HEK293 (cell line): Measurements from ENCODE around the gene RNF144B.

ENCODE experiments used
- CTCF ChIA-PET: fragments of 350-600 bp; formaldehyde crosslinking; extraction: SDS; loops from one replicate; lab custom pipeline; 2021; ENCODE audit warnings: antibody characterized with exemption; lab: Yijun Ruan, JAX
- POLR2A ChIA-PET: fragments of 300-600 bp; formaldehyde crosslinking; extraction: SDS; loops from one replicate; lab custom pipeline; 2020; ENCODE audit warnings: antibody characterized with exemption, inconsistent platforms; lab: Yijun Ruan, JAX
- H3K27ac ChIP-seq: fragments of 200-500 bp; sonication (Bioruptor generic); 2 replicates; pipeline ENCODE4 v1.5.1; 2014; ENCODE audit warnings: low read depth, low read length, control low read depth, inconsistent platforms; ENCODE audit errors: extremely low read depth
- H3K36me3 ChIP-seq, 2 experiments: fragments of 200-500 bp in 1 of 2; sonication (Bioruptor generic) in 1 of 2; 1 replicate in 1 of 2; 2 replicates in 1 of 2; pipeline ENCODE4 v1.5.1; 2014 to 2017; ENCODE audit warnings: inconsistent platforms in 2 of 2, low read length in 2 of 2; ENCODE audit not compliant: control insufficient read depth in 2 of 2, insufficient read depth in 1 of 2
- H3K4me1 ChIP-seq: fragments of 200-500 bp; sonication (Bioruptor generic); 2 replicates; pipeline ENCODE4 v1.5.1; 2014; ENCODE audit warnings: mild to moderate bottlenecking, low read length, inconsistent platforms; ENCODE audit not compliant: control insufficient read depth, insufficient read depth
- H3K4me3 ChIP-seq: 2 replicates; pipeline ENCODE4 v1.5.1; 2011; ENCODE audit warnings: low read depth, mild to moderate bottlenecking, control low read depth, low read length, moderate library complexity
- H3K9me3 ChIP-seq: fragments of 200-500 bp; sonication (Bioruptor generic); 2 replicates; pipeline ENCODE4 v1.5.1; 2014; ENCODE audit warnings: low read depth, low read length, inconsistent platforms; ENCODE audit not compliant: control insufficient read depth, insufficient read depth
- EGR2 ChIP-seq: fragments of 450-650 bp; formaldehyde crosslinking; IDR thresholded peaks from 2 replicates; pipeline ENCODE4 v1.5.1; 2016; ENCODE audit warnings: low read depth, missing biosample characterization, missing genetic modification characterization
- HOXA7 ChIP-seq: sonication (generic); formaldehyde crosslinking; IDR thresholded peaks from 2 replicates; pipeline ENCODE4 v1.8.1; 2022; ENCODE audit warnings: missing genetic modification reagents, borderline replicate concordance
- HOXD13 ChIP-seq: sonication (generic); formaldehyde crosslinking; IDR thresholded peaks from 2 replicates; pipeline ENCODE4 v1.8.0; 2022; ENCODE audit warnings: missing genetic modification reagents, borderline replicate concordance
- PRDM1 ChIP-seq: fragments of 450-650 bp; formaldehyde crosslinking; IDR thresholded peaks from 2 replicates; pipeline ENCODE4; 2016; ENCODE audit warnings: missing biosample characterization, missing genetic modification characterization
- PRDM4 ChIP-seq: fragments of 450-650 bp; formaldehyde crosslinking; IDR thresholded peaks from 2 replicates; pipeline ENCODE4 v1.5.1; 2017; ENCODE audit warnings: missing biosample characterization, missing genetic modification characterization
- TCF7L2 ChIP-seq: IDR thresholded peaks from 2 replicates; pipeline ENCODE4 v1.6.1; 2011; ENCODE audit warnings: low read depth, mild to moderate bottlenecking, inconsistent platforms, low read length, moderate library complexity, borderline replicate concordance
- ZBTB10 ChIP-seq: fragments of 450-650 bp; formaldehyde crosslinking; IDR thresholded peaks from 2 replicates; pipeline ENCODE4 v1.5.1; 2016; ENCODE audit warnings: missing biosample characterization, missing genetic modification characterization
- ZNF248 ChIP-seq: fragments of 450-650 bp; formaldehyde crosslinking; IDR thresholded peaks from 2 replicates; pipeline ENCODE4 v1.5.1; 2017; ENCODE audit warnings: missing biosample characterization, missing genetic modification characterization
- ZNF362 ChIP-seq: fragments of 450-650 bp; formaldehyde crosslinking; IDR thresholded peaks from 2 replicates; pipeline ENCODE4 v1.5.1; 2016; ENCODE audit warnings: missing biosample characterization, missing genetic modification characterization
- ZNF416 ChIP-seq: fragments of 450-650 bp; formaldehyde crosslinking; IDR thresholded peaks from 2 replicates; pipeline ENCODE4 v1.5.1; 2016; ENCODE audit warnings: missing biosample characterization, missing genetic modification characterization
- ZNF449 ChIP-seq: fragments of 450-650 bp; formaldehyde crosslinking; IDR thresholded peaks from 2 replicates; pipeline ENCODE4 v1.5.1; 2017; ENCODE audit warnings: missing biosample characterization, mild to moderate bottlenecking, missing genetic modification characterization, moderate library complexity
- ZNF48 ChIP-seq: fragments of 450-650 bp; formaldehyde crosslinking; IDR thresholded peaks from 2 replicates; pipeline ENCODE4 v1.5.1; 2016; ENCODE audit warnings: missing biosample characterization, missing genetic modification characterization
- ZNF600 ChIP-seq: fragments of 450-650 bp; formaldehyde crosslinking; IDR thresholded peaks from 2 replicates; pipeline ENCODE4 v1.5.1; 2016; ENCODE audit warnings: missing biosample characterization, missing genetic modification characterization
- ZNF623 ChIP-seq: fragments of 450-650 bp; formaldehyde crosslinking; IDR thresholded peaks from 2 replicates; pipeline ENCODE4 v1.5.1; 2016; ENCODE audit warnings: missing biosample characterization, missing genetic modification characterization
- ZNF76 ChIP-seq: fragments of 450-650 bp; formaldehyde crosslinking; IDR thresholded peaks from 2 replicates; pipeline ENCODE4; 2016; ENCODE audit warnings: low read depth, missing biosample characterization, missing genetic modification characterization, borderline replicate concordance
- ZNF791 ChIP-seq: fragments of 450-650 bp; formaldehyde crosslinking; IDR thresholded peaks from 2 replicates; pipeline ENCODE4 v1.5.1; 2016; ENCODE audit warnings: missing biosample characterization, missing genetic modification characterization
- ZSCAN18 ChIP-seq: fragments of 450-650 bp; formaldehyde crosslinking; IDR thresholded peaks from 2 replicates; pipeline ENCODE4 v1.5.1; 2016; ENCODE audit warnings: missing biosample characterization, missing genetic modification characterization
- ZSCAN23 ChIP-seq: fragments of 450-650 bp; formaldehyde crosslinking; IDR thresholded peaks from 2 replicates; pipeline ENCODE4 v1.5.1; 2016; ENCODE audit warnings: missing biosample characterization, missing genetic modification characterization
- TF ChIP-seq, protein P1 (sequence below): fragments of 450-650 bp; formaldehyde crosslinking; IDR thresholded peaks from 2 replicates; pipeline ENCODE4 v1.5.1; 2016; ENCODE audit warnings: missing biosample characterization, missing genetic modification characterization

The RNF144B gene

DNA sequence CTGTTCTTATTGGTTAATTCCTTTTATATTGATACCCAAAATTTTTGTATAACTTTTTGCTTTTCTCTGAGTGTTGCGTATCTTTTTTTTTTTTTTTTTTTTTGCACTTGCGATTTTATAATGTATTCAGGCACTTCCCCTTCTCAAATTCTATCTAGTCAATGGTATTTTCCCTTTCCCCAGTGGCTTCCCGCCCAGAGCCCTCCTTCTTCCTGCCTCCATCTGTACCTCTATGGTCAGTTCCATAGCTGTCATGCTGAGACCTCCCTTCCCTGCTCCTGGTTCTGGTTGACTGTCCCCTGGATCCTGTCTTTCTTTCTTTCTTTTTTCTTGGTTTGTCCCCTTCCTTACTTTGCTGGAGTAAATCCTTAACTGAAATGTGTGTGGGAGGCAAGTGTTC lies 94.7 kb downstream of the RNF144B start:
- Histone ChIP-seq H3K27ac (no peak overlapping the region), H3K4me1 (0 out of 2 replicates have a peak, but pooled peaks cover 3% of the 10 kb centered on the region)
- TF ChIP-seq ZNF416 (tag by site-specific recombination) = no peak
- no peak for TF ChIP-seq TCF7L2
- TF ChIP-seq HOXA7 (CRISPR knock-in tag) = no peak
- TF ChIP-seq ZNF248 (tag by site-specific recombination) = no peak
- TF ChIP-seq ZNF449 (tag by site-specific recombination) = no peak
- TF ChIP-seq ZNF791 (tag by site-specific recombination) = no peak
- TF ChIP-seq ZNF600 (tag by site-specific recombination) = no peak
- no peak for TF ChIP-seq ZSCAN23 (tag by site-specific recombination)
- TF ChIP-seq ZNF76 (tag by site-specific recombination) = no peak
- no peak for TF ChIP-seq ZNF48 (tag by site-specific recombination)
- TF ChIP-seq EGR2 (tag by site-specific recombination) = no peak
- TF ChIP-seq PRDM4 (tag by site-specific recombination) = no peak
- TF ChIP-seq, protein P1, sequence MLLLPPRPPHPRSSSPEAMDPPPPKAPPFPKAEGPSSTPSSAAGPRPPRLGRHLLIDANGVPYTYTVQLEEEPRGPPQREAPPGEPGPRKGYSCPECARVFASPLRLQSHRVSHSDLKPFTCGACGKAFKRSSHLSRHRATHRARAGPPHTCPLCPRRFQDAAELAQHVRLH (tag by site-specific recombination) = no peak
- no peak for TF ChIP-seq PRDM1 (tag by site-specific recombination)
- TF ChIP-seq ZBTB10 (tag by site-specific recombination) = no peak
- no peak for TF ChIP-seq ZSCAN18
- no peak for TF ChIP-seq ZNF623 (tag by site-specific recombination)
- no peak for TF ChIP-seq HOXD13 (CRISPR knock-in tag)
- TF ChIP-seq ZNF362 (tag by site-specific recombination) = no peak
- TF ChIP-seq, all 188 proteins: peak for 0
- Histone ChIP-seq H3K9me3 (no peaks in the 10 kb centered on the region), H3K36me3 (no peaks in the 10 kb centered on the region), H3K4me3 (no peak overlapping the region)
- CTCF ChIA-PET = no interaction called here
- POLR2A ChIA-PET = no interaction called here
